ENCODE data around the gene TAPBP. TPM values are rescaled to one million over a fixed set of nuclear protein-coding genes. Genes with fewer than 3 reads are reported as not detected.
"Not testable (repeated sequence)": the region's sequence is repeated elsewhere in the genome, so short reads cannot be mapped to it uniquely, and the experiment has no call there.

The TAPBP gene
- total RNA-seq, 1 donor = 125 TPM

- DNase-seq (ENCODE audit: low read depth) = peak; percentile 91
- peak; percentile 49 for TF ChIP-seq CTCF (IDR thresholded peaks at IDR 0.05; ENCODE audit: insufficient read depth, low read depth, low read length)
Measured at GRCh38 chr6:33344701-33345697, 31.1 kb upstream of the TAPBP start.

GRCh38 chr6:33343953-33344611 is 30.2 kb upstream of the TAPBP start:
- no peak for TF ChIP-seq CTCF (IDR thresholded peaks at IDR 0.05; ENCODE audit: insufficient read depth, low read depth, low read length)
- no peak for DNase-seq (ENCODE audit: low read depth)
- H3K4me3 ChIP-seq (ENCODE audit: low read depth, low read length) = no peak overlapping the region

More at GRCh38 chr6:33344701-33345697, 31.1 kb upstream of the TAPBP start:
- H3K4me3 ChIP-seq (ENCODE audit: low read depth, low read length) = no peak overlapping the region

GRCh38 chr6:33343606-33343952 is 29.7 kb upstream of the TAPBP start:
- not testable (repeated sequence) for DNase-seq (ENCODE audit: low read depth); H3K4me3 ChIP-seq (ENCODE audit: low read depth, low read length)

GRCh38 chr6:33339193-33339592 is 25.3 kb upstream of the TAPBP start:
- DNase-seq (ENCODE audit: low read depth) = no peak
- H3K4me3 ChIP-seq (ENCODE audit: low read depth, low read length) = no peak overlapping the region
- no peak for TF ChIP-seq CTCF (IDR thresholded peaks at IDR 0.05; ENCODE audit: insufficient read depth, low read depth, low read length)

GRCh38 chr6:33336495-33336894 is 22.6 kb upstream of the TAPBP start:
- TF ChIP-seq CTCF (IDR thresholded peaks at IDR 0.05; ENCODE audit: insufficient read depth, low read depth, low read length) = no peak
- DNase-seq (ENCODE audit: low read depth) = no peak
- H3K4me3 ChIP-seq (ENCODE audit: low read depth, low read length) = no peak overlapping the region

GRCh38 chr6:33335916-33336315 is 22.0 kb upstream of the TAPBP start:
- no peak for TF ChIP-seq CTCF (IDR thresholded peaks at IDR 0.05; ENCODE audit: insufficient read depth, low read depth, low read length)
- no peak overlapping the region for H3K4me3 ChIP-seq (ENCODE audit: low read depth, low read length)
- DNase-seq (ENCODE audit: low read depth) = no peak

- TF ChIP-seq CTCF (IDR thresholded peaks at IDR 0.05; ENCODE audit: insufficient read depth, low read depth, low read length) = no peak
- H3K4me3 ChIP-seq (ENCODE audit: low read depth, low read length) = no peak overlapping the region
Measured at GRCh38 chr6:33333666-33334065, 19.8 kb upstream of the TAPBP start.

More at GRCh38 chr6:33333666-33334065, 19.8 kb upstream of the TAPBP start:
- no peak for DNase-seq (ENCODE audit: low read depth)

All from fibroblast of villous mesenchyme (primary cell).